NCI-H774 (cell line): Measurements from ENCODE around the gene ELF5.

ENCODE experiments used
- DNase-seq: peaks from one replicate; lab custom pipeline; 2025; lab: John Stamatoyannopoulos, UW

The ELF5 gene

DNA sequence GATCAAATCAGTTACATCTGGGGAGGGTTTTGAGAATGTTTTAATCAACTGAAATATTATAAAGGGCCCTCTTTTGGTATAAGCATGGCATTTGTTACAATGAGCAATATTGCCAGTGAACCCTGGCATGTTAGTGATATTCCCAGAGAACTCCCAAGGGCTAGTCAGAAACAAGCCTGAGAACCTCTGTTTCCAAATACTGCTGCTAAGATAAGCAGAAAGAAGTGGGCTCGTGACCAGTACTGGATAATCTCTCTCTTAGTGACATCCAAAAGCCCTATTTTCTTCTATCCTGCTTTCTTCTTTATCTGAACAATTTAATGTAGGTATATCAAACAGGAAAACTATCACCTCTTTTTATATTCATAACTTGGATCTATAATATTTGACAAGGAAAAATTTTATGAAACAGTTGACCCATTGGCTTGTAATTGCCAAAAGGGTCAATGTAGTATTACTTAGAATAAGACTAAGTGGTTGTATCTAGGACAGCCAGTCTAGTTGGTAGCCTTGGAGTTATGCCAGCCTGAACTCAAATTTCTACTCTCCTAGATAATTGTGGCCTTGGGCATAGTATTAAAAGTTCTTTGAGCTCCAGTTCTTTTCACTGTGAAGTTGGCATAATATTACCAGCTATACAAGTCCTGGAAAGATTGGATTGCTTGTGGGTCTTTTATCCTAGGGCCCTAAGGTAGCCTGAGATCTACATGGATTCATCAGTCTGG is 59.1 kb downstream of the ELF5 start:
- no peak for DNase-seq

DNA sequence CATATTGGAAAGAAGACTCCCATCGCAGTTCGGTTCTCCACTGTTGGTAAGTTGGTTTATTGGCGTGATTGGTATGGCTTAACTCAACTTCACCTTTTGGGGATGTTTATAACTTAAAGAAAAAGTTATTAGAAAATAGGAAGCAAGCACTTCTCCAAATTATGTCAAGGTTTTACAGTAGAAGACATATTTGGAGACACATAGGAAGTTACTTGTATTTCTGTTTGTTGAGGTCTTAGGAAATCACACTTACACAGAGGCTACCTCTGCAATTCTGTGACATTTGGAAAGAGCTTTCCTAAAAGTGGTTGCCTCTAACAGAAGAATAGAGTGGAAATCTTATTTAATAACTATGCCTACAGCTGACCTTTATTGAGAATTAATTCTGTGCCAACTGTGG is 62.5 kb downstream of the ELF5 start:
- DNase-seq: no peak

DNA sequence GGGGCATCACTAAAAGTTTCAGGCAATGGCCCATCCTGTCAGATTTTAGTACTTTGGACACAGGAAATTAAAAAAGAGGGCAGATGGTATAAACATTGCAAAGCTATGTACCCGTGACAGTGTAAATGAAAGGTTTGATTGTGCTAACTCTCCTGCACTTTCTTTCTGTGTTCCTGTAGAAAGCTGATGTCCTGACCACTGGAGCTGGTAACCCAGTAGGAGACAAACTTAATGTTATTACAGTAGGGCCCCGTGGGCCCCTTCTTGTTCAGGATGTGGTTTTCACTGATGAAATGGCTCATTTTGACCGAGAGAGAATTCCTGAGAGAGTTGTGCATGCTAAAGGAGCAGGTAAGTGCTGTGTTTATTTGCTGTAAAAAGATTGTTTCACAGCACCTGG is 64.6 kb downstream of the ELF5 start:
- DNase-seq: no peak

DNA sequence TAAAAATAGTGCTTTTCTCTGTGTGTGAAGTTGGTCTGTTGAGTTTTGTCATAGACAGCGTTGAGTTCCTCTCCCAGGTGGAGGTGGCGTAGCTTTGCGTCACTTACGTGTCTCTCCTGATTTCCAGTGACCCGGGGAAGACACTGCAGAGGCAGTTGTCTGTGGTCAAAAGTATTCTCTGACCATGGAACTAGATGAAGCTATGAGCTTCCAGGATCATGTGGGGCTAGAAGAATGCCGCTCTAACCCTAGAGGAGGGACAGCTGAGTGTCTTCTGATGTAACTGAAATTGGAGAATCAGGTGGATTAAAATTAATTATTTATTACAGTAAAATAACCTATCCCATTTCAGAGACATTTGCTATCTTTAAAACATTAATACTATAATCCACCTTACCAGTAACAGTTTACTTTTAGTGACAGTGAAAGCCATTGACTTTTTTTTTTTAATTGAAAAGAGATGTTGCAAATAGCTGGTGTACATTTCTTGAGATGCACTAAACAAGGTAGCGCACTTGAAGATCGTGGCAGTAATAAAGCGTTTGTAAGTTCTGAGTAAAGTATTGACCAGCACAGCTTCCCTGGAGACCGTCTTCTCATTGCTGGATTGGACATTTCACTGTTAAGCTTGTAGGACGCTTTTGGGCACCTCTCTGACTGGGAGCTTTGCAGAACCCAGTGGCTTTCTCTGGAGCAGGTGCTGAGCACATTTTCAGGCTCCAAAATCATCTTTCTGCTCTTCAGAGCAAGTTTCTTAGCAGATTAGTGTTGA is 65.2 kb downstream of the ELF5 start:
- no peak for DNase-seq

DNA sequence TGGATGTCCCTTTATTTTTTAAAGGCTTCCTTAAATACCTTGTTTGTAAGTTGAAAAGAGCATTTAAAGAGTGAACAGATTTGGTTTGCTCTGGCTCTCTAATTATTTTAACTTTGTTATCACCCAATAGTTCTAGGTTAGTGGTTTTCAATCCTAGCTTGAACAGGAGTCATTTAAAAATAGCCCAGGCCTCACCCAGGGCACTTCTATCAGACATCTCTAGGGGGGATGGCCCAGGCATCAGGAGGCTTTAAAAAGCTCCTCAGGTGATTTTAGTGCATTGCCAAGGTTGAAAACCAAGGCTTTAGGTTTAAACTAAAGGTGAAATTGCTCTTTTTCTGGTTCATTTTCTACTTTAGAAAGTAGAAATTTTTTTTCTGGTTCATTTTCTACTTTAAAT is 66.5 kb downstream of the ELF5 start:
- no peak for DNase-seq

DNA sequence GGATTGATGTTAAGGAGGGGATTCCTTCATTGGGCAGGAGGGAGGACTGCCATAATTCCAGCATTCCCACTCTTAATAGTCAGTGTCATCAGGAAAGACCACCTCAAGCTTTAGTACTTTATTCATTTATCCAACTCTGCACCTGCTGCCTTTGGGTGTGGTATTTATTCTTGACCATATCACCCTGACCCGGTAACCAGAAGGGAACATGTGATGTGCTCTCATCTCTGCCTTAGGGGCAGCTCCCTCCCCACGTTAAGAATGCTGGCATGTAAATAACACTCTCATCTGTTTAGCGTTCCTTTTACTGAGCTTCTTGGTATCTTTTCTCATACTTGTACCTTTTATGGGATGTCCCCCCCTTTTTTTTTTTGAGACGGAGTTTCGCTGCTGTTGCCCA is 67.2 kb downstream of the ELF5 start:
- no peak for DNase-seq

DNA sequence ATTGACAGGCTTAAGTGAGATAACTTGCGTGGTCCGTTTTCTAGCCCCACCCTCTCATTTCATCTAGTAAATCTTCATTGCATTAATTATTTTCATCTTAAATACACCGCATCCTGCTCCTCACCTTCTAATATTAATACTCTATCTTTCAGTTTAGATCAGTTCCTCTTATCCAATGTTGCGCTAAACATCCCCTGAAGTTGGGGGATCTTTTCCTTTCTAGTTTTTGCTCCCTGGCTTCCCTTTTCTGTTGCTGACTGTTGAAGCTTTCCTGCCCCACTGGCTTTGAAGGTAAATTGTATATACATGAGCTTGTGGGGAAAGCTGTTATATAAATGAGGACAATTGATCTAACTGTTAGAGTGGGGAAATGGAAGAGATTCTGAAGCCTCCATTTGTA is 67.6 kb downstream of the ELF5 start:
- no peak for DNase-seq

DNA sequence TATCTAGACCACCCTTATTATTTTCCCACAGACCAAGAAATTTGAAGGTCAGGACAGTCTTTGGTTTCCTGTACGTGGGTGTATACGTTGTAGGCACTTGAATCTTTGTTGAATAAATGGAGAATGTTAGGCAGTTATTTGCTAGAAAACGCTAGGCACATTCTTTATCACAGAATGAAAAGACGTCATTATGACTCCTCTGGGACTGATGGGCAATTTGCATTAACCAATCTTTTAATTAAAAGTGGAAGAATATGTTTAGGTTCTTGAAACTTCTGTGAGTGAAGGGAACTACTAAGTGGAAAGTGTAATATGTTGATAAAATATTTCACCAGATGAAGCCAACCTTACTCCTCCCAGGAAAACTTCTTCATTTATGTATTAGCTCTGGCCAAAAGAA is 69.2 kb downstream of the ELF5 start:
- no peak for DNase-seq

DNA sequence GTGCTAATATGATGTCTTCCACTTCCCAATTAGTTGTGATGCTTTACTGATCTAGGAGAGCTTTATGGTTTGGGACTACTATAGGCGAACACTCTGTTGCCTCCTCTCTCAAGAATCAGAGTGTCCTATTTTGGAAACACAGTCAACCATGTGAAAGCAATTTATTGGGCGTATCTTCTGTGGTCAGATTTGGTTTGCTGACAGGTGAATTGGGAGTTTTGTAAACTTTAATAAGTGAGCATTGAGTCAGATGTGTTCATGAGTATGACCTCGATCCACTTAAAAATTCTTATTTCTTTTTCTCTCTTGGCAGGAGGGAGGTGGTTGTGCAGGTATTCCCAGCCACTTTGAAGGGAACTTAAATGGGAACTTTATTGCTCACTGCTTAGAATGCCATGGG is 70.5 kb downstream of the ELF5 start:
- DNase-seq: no peak

DNA sequence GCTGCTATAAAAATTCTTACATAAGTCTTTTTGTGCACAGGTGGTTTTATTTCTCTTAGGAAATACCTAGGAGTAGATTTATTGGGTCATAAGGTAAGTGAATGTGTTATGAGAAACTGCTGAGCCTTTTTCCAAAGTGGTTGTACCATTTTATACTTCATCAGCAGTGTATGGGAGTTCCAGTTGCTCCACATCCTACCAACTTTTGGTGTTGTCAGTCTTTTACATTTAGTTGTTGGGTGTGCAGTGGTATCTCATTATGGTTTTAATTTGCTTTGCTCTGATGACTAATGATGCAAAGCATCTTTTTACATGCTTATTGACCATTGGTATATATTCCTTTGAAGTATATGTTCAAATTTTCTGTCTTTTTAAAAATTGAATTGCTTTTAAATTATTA is 71.8 kb downstream of the ELF5 start:
- no peak for DNase-seq

DNA sequence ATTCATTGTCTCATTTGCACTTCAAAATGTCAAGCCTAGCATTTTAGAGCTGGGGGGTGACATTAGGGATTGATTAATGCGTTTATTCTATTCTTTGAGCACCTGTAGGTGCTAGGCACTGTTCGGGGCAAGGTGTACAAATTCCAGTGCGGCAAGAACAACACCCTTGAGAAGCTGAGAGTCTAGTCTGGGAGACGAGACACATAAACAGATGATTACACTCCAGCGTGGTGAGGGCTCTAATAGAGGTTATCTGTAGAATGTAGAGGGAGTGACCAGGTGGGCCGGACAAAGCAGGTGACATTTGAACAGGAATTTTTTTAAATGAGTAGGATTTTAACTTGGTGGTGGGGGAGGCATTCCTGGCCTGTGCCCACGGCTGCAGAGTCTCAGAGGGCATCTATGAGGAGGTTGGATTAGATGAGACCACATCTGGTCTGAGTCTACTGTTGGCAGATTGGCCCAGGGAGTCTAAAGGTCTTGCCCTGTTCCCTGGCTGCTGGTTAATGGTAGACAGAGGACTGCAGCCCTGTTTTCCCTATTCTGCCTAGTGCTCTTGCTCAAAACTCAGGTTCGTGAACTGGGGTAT is 73.9 kb downstream of the ELF5 start:
- no peak for DNase-seq

DNA sequence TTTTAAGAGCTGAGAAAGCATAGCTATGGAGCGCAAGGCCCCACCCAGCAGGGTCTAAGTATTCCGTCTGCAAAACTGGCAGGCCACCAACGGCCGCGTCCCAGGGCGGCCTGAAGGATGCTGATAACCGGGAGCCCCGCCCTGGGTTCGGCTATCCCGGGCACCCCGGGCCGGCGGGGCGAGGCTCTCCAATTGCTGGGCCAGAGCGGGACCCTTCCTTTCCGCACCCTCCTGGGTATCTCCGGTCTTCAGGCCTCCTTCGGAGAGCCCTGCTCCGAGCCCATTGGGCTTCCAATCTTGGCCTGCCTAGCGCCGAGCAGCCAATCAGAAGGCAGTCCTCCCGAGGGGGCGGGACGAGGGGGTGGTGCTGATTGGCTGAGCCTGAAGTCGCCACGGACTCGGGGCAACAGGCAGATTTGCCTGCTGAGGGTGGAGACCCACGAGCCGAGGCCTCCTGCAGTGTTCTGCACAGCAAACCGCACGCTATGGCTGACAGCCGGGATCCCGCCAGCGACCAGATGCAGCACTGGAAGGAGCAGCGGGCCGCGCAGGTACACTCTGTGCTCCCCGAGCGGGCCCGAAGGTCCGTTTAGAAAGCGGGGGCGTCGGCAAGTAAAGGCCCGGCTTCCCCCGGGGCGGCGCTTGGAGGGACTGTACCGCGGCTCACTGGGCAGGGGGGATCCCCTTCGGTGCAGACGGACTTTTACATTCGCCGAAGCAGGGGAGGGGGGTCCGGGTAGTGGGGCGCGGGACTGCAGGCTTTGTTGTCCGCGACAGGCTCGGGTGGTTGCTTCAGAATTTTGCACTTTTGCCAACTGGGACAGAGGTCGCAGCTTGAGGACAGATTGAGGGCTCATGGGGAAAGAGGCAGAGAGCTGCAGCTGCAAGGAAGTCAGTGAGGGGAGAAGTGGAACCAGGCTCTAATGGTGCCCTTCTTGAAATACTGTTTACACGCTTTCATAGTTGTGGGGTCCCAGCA is 74.8 kb downstream of the ELF5 start, which contains the start of gene CAT:
CAT (plus strand) TSS at position 406 of the 979 bp plus-strand sequence; CDS start at position 486, 80 bp downstream.
- peak; percentile 95 for DNase-seq

DNA sequence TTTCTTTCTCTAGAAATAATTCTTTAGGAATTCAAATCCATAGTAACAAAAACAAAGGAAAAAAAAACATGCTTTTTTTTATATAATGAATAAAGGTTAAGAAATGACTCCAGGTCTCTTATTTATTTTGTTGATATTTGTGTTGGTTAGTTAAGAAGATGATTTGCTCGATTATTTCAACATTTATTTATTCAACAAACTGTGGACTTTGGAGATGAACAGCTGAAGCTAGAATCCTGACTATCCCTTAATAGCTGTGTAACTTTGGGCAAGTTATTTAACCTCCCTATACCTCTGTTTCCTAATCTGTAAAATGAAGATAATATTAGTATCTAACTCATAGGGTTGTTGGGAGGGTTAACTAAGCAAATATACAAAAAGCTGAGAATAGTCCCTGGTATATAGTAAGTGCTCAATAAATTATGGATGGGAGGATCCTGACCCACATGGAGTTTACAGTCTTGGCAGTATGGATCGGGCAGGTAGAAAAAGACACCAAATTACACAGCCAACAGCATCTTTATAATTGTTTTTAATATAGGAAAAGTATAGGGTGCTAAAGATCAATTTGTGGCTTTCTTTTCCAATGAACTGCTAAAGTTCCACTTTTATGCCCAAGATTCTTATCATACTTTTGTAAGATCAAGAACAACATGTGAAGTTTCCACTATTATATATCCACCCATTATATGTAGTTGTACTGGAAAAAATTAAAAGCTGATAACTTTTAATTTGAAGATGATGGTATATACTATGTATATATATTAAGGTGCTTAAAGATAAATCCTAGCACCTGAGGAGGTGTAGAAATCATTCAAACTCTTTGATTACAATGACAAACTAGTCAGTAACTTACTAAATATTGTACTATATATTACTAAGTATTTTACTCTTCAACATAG is 76.1 kb downstream of the ELF5 start:
- no peak for DNase-seq

DNA sequence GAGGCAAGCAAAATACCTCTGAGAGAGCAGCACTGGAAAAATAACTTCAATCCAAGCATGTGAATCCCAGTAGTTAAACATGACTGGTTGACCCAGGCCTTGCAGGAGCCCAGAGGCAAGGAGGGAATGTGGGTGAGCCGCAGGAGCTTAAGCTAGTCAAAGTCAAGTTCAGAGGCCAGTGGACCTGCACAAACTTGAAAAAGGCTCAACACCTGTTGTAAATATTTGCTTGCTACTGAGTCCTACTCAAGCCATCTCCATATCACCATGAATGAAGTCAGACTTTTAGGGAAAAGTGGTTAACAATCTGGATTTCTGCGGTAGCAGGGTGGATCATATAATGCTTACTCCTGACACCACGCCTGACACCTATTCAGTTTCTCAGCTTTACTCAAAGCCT is 79.7 kb downstream of the ELF5 start:
- no peak for DNase-seq

DNA sequence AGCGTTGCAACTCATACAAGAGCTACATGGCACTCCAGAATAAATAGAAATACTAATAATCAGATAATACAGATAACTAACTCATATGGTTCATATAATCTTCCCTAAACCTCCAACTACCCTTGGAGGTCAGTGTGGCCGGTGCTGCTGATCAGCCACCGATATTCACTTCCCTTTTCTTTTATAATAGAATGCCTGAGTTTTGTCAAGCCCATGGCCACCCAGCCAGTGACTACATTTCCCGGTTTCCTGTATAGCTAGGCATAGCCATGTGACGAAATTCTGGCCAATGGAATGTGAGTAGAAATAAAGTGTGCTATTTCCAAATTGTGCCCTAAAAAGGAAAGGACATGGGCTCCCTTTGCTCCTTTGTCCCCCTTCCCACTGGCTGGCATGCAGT is 80.8 kb downstream of the ELF5 start:
- no peak for DNase-seq

DNA sequence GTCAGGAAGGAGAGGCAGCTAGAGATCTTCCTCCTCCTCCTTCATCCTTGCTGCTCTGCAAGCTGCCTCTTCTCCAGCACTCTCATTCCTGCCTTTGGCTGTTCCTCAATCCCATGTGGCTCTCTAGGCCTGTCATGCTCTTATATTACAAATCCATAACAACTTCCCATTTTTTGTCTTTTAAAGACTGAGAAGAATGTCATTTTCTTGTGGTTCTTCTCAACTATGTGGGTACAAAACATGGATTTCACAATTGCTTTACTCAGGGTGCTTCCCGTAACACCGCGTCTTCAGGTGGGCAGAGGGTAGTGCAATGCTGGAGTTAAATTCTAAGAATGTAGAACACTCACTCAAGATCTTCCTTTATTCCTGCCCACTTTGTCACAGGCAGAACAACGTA is 81.6 kb downstream of the ELF5 start:
- DNase-seq: no peak
